Neuronal stem cell (in vitro differentiated cells): Measurements from ENCODE around the gene HAGHL.

Experiments
- DNase-seq: peaks from one replicate; pipeline ENCODE4 v3.0.0-alpha.2; 2013; ENCODE audit warnings: low spot score
- H2AFZ ChIP-seq: one replicate; pipeline ENCODE4 v1.6.1; 2013; ENCODE audit warnings: mild to moderate bottlenecking, low read length, inconsistent platforms
- H2AK5ac ChIP-seq: 2 replicates; pipeline ENCODE4 v1.6.1; 2013; ENCODE audit warnings: low read depth, mild to moderate bottlenecking, inconsistent platforms, low read length, moderate library complexity, mixed read lengths
- H2BK120ac ChIP-seq: 2 replicates; pipeline ENCODE4 v1.6.1; 2013; ENCODE audit warnings: low read depth, mild to moderate bottlenecking, inconsistent platforms, low read length, moderate library complexity, mixed read lengths
- H2BK12ac ChIP-seq: one replicate; pipeline ENCODE4 v1.6.1; 2013; ENCODE audit warnings: low read length, inconsistent platforms
- H2BK15ac ChIP-seq: 2 replicates; pipeline ENCODE4 v1.6.1; 2013; ENCODE audit warnings: mild to moderate bottlenecking, low read length, inconsistent platforms, mixed read lengths
- H2BK5ac ChIP-seq: one replicate; pipeline ENCODE4 v1.6.1; 2013; ENCODE audit warnings: inconsistent platforms, mild to moderate bottlenecking, low read length, moderate library complexity
- H3K14ac ChIP-seq: one replicate; pipeline ENCODE4 v1.6.1; 2013; ENCODE audit warnings: low read length, inconsistent platforms
- H3K18ac ChIP-seq: 2 replicates; pipeline ENCODE4 v1.6.1; 2013; ENCODE audit warnings: low read length, inconsistent platforms
- H3K23ac ChIP-seq: 2 replicates; pipeline ENCODE4 v1.6.1; 2013; ENCODE audit warnings: low read depth, mild to moderate bottlenecking, mixed read lengths, low read length, inconsistent platforms; ENCODE audit not compliant: poor library complexity
- H3K27ac ChIP-seq: replicated peaks from 3 replicates; pipeline ENCODE4 v1.5.1; 2013; ENCODE audit warnings: low read length, inconsistent platforms
- H3K27me3 ChIP-seq, 3 experiments: 2 replicates each; pipeline ENCODE4 v1.6.1; 2013; ENCODE audit warnings: low read length in 3 of 3, mild to moderate bottlenecking in 2 of 3, inconsistent platforms in 1 of 3, low read depth in 1 of 3, mixed read lengths in 1 of 3, moderate library complexity in 1 of 3; ENCODE audit not compliant: control insufficient read depth in 3 of 3, insufficient read depth in 3 of 3
- H3K36me3 ChIP-seq, 2 donors: replicated peaks in 1 of 2; 2 replicates each; pipeline ENCODE4 v1.6.1; 2013; ENCODE audit warnings: low read length in 2 of 2; ENCODE audit not compliant: control insufficient read depth in 2 of 2, insufficient read depth in 2 of 2
- H3K4ac ChIP-seq: 2 replicates; pipeline ENCODE4 v1.6.1; 2013; ENCODE audit warnings: inconsistent platforms, mild to moderate bottlenecking, low read length, moderate library complexity
- H3K4me1 ChIP-seq, 2 donors: 1 replicate in 1 of 2; 2 replicates in 1 of 2; pipeline ENCODE4 v1.6.1; 2013; ENCODE audit warnings: low read length in 2 of 2, low read depth in 1 of 2; ENCODE audit not compliant: control insufficient read depth in 2 of 2, insufficient read depth in 1 of 2
- H3K4me2 ChIP-seq: one replicate; pipeline ENCODE4 v1.6.1; 2013; ENCODE audit warnings: mild to moderate bottlenecking, low read length, inconsistent platforms; ENCODE audit not compliant: insufficient read depth, poor library complexity, severe bottlenecking
- H3K4me3 ChIP-seq, 2 donors: 2 replicates each; pipeline ENCODE4 v1.5.1; 2013; ENCODE audit warnings: low read length in 2 of 2, mild to moderate bottlenecking in 2 of 2, inconsistent platforms in 1 of 2, moderate library complexity in 1 of 2
- H3K79me1 ChIP-seq: one replicate; pipeline ENCODE4 v1.6.1; 2013; ENCODE audit warnings: low read depth, mild to moderate bottlenecking, inconsistent platforms, low read length, moderate library complexity
- H3K9ac ChIP-seq: one replicate; pipeline ENCODE4 v1.6.1; 2013; ENCODE audit warnings: mild to moderate bottlenecking, low read depth, low read length, inconsistent platforms; ENCODE audit not compliant: poor library complexity
- H3K9me3 ChIP-seq, 2 donors: replicated peaks in 1 of 2; 2 replicates each; pipeline versions ENCODE3 to v1.6.1; 2013; ENCODE audit warnings: low read length in 2 of 2, mild to moderate bottlenecking in 2 of 2, inconsistent platforms in 1 of 2, low read depth in 1 of 2, mixed read lengths in 1 of 2, moderate library complexity in 1 of 2; ENCODE audit not compliant: control insufficient read depth in 2 of 2, insufficient read depth in 1 of 2
- H4K8ac ChIP-seq: one replicate; pipeline ENCODE4 v1.6.1; 2013; ENCODE audit warnings: low read depth, mild to moderate bottlenecking, inconsistent platforms, low read length, moderate library complexity
- H4K91ac ChIP-seq: one replicate; pipeline ENCODE4 v1.6.1; 2013; ENCODE audit warnings: low read length, low read depth, mild to moderate bottlenecking, inconsistent platforms; ENCODE audit not compliant: poor library complexity
- WGBS, 2 donors: extraction: QIAGEN DNeasy Blood & Tissue Kit; methylation state at CpG; one replicate each; pipeline ENCODE4 v1.1.7; 2013; ENCODE audit warnings: missing lambda C conversion rate in 2 of 2, mixed read lengths in 1 of 2; ENCODE audit not compliant: insufficient read length in 2 of 2, insufficient replicate concordance in 1 of 2; ENCODE audit errors: extremely low coverage in 2 of 2; 5-methylcytosine and 5-hydroxymethylcytosine counted together

HAGHL gene

GRCh38 chr16:680967-681745, 45.8 kb upstream of the HAGHL start:
- Histone ChIP-seq H3K4ac (no peak overlapping the region), H2BK5ac (peak overlapping the region; percentile 35), H3K79me1 (peaks cover 31% of the 10 kb centered on the region), H4K91ac (no peak overlapping the region), H3K18ac (no peak overlapping the region), H3K9me3 (peaks cover 0 to 2% of the 10 kb centered on the region in 2 donors), H3K27me3 (peaks cover 0 to 2% (median 0%) of the 10 kb centered on the region in 3 experiments), H4K8ac (peak overlapping the region; percentile 52), H2BK12ac (no peak overlapping the region), H3K4me1 (peaks cover 7 to 21% of the 10 kb centered on the region in 2 donors), H3K4me2 (peak overlapping the region; percentile 96), H2AFZ (no peak overlapping the region), H2BK120ac (no peak overlapping the region), H2AK5ac (peak overlapping the region; percentile 86), H3K9ac (peak overlapping the region; percentile 90), H3K4me3 (peak overlapping the region; percentile 87 to 98), H3K27ac (no peak overlapping the region), H3K23ac (peak overlapping the region; percentile 68), H3K36me3 (peaks cover 30 to 46% of the 10 kb centered on the region in 2 donors), H2BK15ac (no peak overlapping the region), H3K14ac (peak overlapping the region; percentile 61)
- WGBS, 2 donors, result no CpG with 5 or more reads among the region's 44 CpGs
- no peak for DNase-seq

GRCh38 chr16:681746-682427, 45.0 kb upstream of the HAGHL start:
- Histone ChIP-seq H3K27me3 (no peaks in the 10 kb centered on the region), H3K14ac (no peak overlapping the region), H3K79me1 (peaks cover 31% of the 10 kb centered on the region), H2AK5ac (no peak overlapping the region), H3K9ac (no peak overlapping the region), H3K4me1 (peaks cover 7 to 21% of the 10 kb centered on the region in 2 donors), H4K8ac (peak overlapping the region; percentile 0), H3K9me3 (peaks cover 0 to 2% of the 10 kb centered on the region in 2 donors), H3K4me3 (peak overlapping the region; percentile 8 to 87), H2AFZ (no peak overlapping the region), H3K18ac (no peak overlapping the region), H3K23ac (peak overlapping the region; percentile 99), H2BK120ac (no peak overlapping the region), H4K91ac (no peak overlapping the region), H3K4me2 (no peak overlapping the region), H3K36me3 (peaks cover 35 to 54% of the 10 kb centered on the region in 2 donors), H2BK5ac (no peak overlapping the region), H2BK15ac (no peak overlapping the region), H3K4ac (no peak overlapping the region), H3K27ac (no peak overlapping the region), H2BK12ac (no peak overlapping the region)
- WGBS, 2 donors, result no CpG with 5 or more reads among the region's 28 CpGs
- DNase-seq, result no peak

GRCh38 chr16:682493-683395, 44.2 kb upstream of the HAGHL start:
- H3K36me3 ChIP-seq, result peaks cover 41 to 62% of the 10 kb centered on the region in 2 donors

More at GRCh38 chr16:682493-683395, 44.2 kb upstream of the HAGHL start:
- H3K23ac ChIP-seq, result peak overlapping the region; percentile 99
- no peak overlapping the region for H3K18ac ChIP-seq
- no peak overlapping the region for H2BK15ac ChIP-seq
- peaks cover 0 to 2% of the 10 kb centered on the region in 2 donors for H3K9me3 ChIP-seq
- H2AFZ ChIP-seq, result no peak overlapping the region
- peak overlapping the region; percentile 8 to 50 for H3K4me3 ChIP-seq
- H3K14ac ChIP-seq, result no peak overlapping the region
- H3K9ac ChIP-seq, result peak overlapping the region; percentile 77
- peak overlapping the region; percentile 28 for H2AK5ac ChIP-seq
- DNase-seq, result no peak
- no peak overlapping the region for H3K27ac ChIP-seq
- no peak overlapping the region for H4K91ac ChIP-seq
- no peak overlapping the region for H4K8ac ChIP-seq
- peak overlapping the region; percentile 89 for H3K4me2 ChIP-seq
- no peaks in the 10 kb centered on the region for H3K27me3 ChIP-seq
- peaks cover 31% of the 10 kb centered on the region for H3K79me1 ChIP-seq
- no CpG with 5 or more reads among the region's 36 CpGs for WGBS, 2 donors
- peaks cover 7 to 21% of the 10 kb centered on the region in 2 donors for H3K4me1 ChIP-seq
- no peak overlapping the region for H2BK120ac ChIP-seq
- H3K4ac ChIP-seq, result no peak overlapping the region
- peak overlapping the region; percentile 88 for H2BK5ac ChIP-seq
- no peak overlapping the region for H2BK12ac ChIP-seq
